NCI-H510A treated with DMSO at 0.1 percent for 48 hours (cell line): ENCODE data around the gene GDF3.
"Not testable (repeated sequence)": the region's sequence is repeated elsewhere in the genome, so short reads cannot be mapped to it uniquely, and the experiment has no call there.

Experiments
- DNase-seq: peaks from one replicate; lab custom pipeline; 2025; lab: John Stamatoyannopoulos, UW

Gene GDF3

GRCh38 chr12:7695566-7696197 lies at the start of gene GDF3:
TSS of gene GDF3 (minus strand) at chr12:7695775. CDS start at chr12:7695728, 47 bp downstream.
- no peak for DNase-seq

GRCh38 chr12:7732993-7733392 lies 37.4 kb upstream of the GDF3 start:
- DNase-seq: no peak

GRCh38 chr12:7731486-7731885 lies 35.9 kb upstream of the GDF3 start:
- DNase-seq: no peak

GRCh38 chr12:7730984-7731383 lies 35.4 kb upstream of the GDF3 start:
- DNase-seq: not testable (repeated sequence)

GRCh38 chr12:7729746-7730145 lies 34.2 kb upstream of the GDF3 start:
- DNase-seq: no peak

- DNase-seq: no peak
Observed at GRCh38 chr12:7723926-7724325, 28.4 kb upstream of the GDF3 start.

- DNase-seq: no peak
Observed at GRCh38 chr12:7719946-7720730, 24.6 kb upstream of the GDF3 start.

- DNase-seq: no peak
Observed at GRCh38 chr12:7716381-7716780, 20.8 kb upstream of the GDF3 start.

- no peak for DNase-seq
Observed at GRCh38 chr12:7712841-7713442, 17.4 kb upstream of the GDF3 start.

GRCh38 chr12:7711133-7711532 lies 15.6 kb upstream of the GDF3 start, which contains the start of gene DPPA3:
TSS of gene DPPA3 (plus strand) at chr12:7711433. CDS start at chr12:7711571, 138 bp downstream.
- DNase-seq: no peak

- DNase-seq: no peak
Observed at GRCh38 chr12:7709969-7710675, 14.5 kb upstream of the GDF3 start.

GRCh38 chr12:7705846-7706245 lies 10.3 kb upstream of the GDF3 start:
- no peak for DNase-seq

GRCh38 chr12:7695237-7695560 lies 376 bp downstream of the GDF3 start:
- no peak for DNase-seq

GRCh38 chr12:7694556-7695236 lies 879 bp downstream of the GDF3 start:
- no peak for DNase-seq

GRCh38 chr12:7693793-7694192 lies 1.8 kb downstream of the GDF3 start:
- DNase-seq: no peak

GRCh38 chr12:7681535-7681934 lies 14.0 kb downstream of the GDF3 start:
- DNase-seq: no peak

- DNase-seq: no peak
Observed at GRCh38 chr12:7679251-7680045, 16.1 kb downstream of the GDF3 start.

GRCh38 chr12:7678744-7679143 lies 16.8 kb downstream of the GDF3 start:
- DNase-seq: no peak

- not testable (repeated sequence) for DNase-seq
Observed at GRCh38 chr12:7677432-7677888, 18.1 kb downstream of the GDF3 start.

GRCh38 chr12:7675455-7675854 lies 20.1 kb downstream of the GDF3 start:
- DNase-seq: not testable (repeated sequence)

GRCh38 chr12:7668171-7668570 lies 27.4 kb downstream of the GDF3 start:
- DNase-seq: no peak
